CD4-positive, alpha-beta T cell treated with Interleukin-15 for 4 hours (primary cell): ENCODE measurements around the gene OR4N2.
"Not testable (repeated sequence)": the region's sequence is repeated elsewhere in the genome, so short reads cannot be mapped to it uniquely, and the experiment has no call there.

Source experiments
- DNase-seq: peaks from one replicate; pipeline ENCODE4 v3.0.0-alpha.2; 2020; ENCODE audit warnings: low spot score

OR4N2 gene

GRCh38 chr14:19803470-19803869 lies at the start of gene OR4N2:
Gene OR4N2, plus strand, starts transcription at chr14:19803770. Its CDS starts 23,679 bp downstream, at chr14:19827449.
- not testable (repeated sequence) for DNase-seq

GRCh38 chr14:19754172-19754571 lies 49.4 kb upstream of the OR4N2 start:
- DNase-seq = no peak

GRCh38 chr14:19771491-19771890 lies 32.1 kb upstream of the OR4N2 start:
- DNase-seq = not testable (repeated sequence)

- DNase-seq = no peak
These were observed 31.6 kb upstream of the OR4N2 start for GRCh38 chr14:19771895-19772430.

GRCh38 chr14:19772454-19772853 lies 31.1 kb upstream of the OR4N2 start:
- not testable (repeated sequence) for DNase-seq

- not testable (repeated sequence) for DNase-seq
These were observed 30.4 kb upstream of the OR4N2 start, which contains the start of gene OR4M1 for GRCh38 chr14:19773204-19773603. Gene OR4M1, plus strand, starts transcription at chr14:19773504. Its CDS starts 6,819 bp downstream, at chr14:19780323.

- DNase-seq = no peak
These were observed 28.0 kb upstream of the OR4N2 start for GRCh38 chr14:19775587-19775986.

- DNase-seq = not testable (repeated sequence)
These were observed 17.7 kb upstream of the OR4N2 start for GRCh38 chr14:19785848-19786247.

- not testable (repeated sequence) for DNase-seq
These were observed 16.3 kb upstream of the OR4N2 start for GRCh38 chr14:19787318-19787717.

GRCh38 chr14:19788150-19788549 lies 15.4 kb upstream of the OR4N2 start:
- DNase-seq = not testable (repeated sequence)

- DNase-seq = not testable (repeated sequence)
These were observed 7.0 kb upstream of the OR4N2 start for GRCh38 chr14:19796520-19797108.

- DNase-seq = no peak
These were observed 3.7 kb upstream of the OR4N2 start for GRCh38 chr14:19799880-19800279.

GRCh38 chr14:19800282-19801117 lies 3.1 kb upstream of the OR4N2 start:
- DNase-seq = no peak

- DNase-seq = no peak
These were observed 2.5 kb upstream of the OR4N2 start for GRCh38 chr14:19801118-19801464.

- DNase-seq = not testable (repeated sequence)
These were observed 9.8 kb downstream of the OR4N2 start for GRCh38 chr14:19813171-19813920.

GRCh38 chr14:19819879-19820278 lies 16.3 kb downstream of the OR4N2 start:
- DNase-seq = not testable (repeated sequence)

GRCh38 chr14:19821016-19821415 lies 17.4 kb downstream of the OR4N2 start:
- DNase-seq = not testable (repeated sequence)

- DNase-seq = no peak
These were observed 19.6 kb downstream of the OR4N2 start for GRCh38 chr14:19823178-19823577.

- no peak for DNase-seq
These were observed 20.2 kb downstream of the OR4N2 start for GRCh38 chr14:19823765-19824164.

GRCh38 chr14:19827626-19828244 lies 24.2 kb downstream of the OR4N2 start:
- not testable (repeated sequence) for DNase-seq

GRCh38 chr14:19828314-19828713 lies 24.7 kb downstream of the OR4N2 start:
- no peak for DNase-seq
